ENCODE results near the gene GABRE. TPM values are rescaled to one million over a fixed set of nuclear protein-coding genes. Genes with fewer than 3 reads are reported as not detected.
A peak's percentile ranks its signal among the peaks of the same experiment; 100 is the strongest.

GABRE gene
- total and polyA plus RNA-seq, 2 of the 13 experiments (the other 11 are each of a cell fraction or from before 2014, with no cell fraction given): 12.2 to 66.2 TPM

- in situ Hi-C loops (cut with HindIII; ENCODE audit: extremely low pct_ligation_motif_present, low pct_unique_long_range_greater_than_20kb) (no loop called here), intact Hi-C loops (cut with micrococcal nuclease; ENCODE audit: unreplicated experiment) (no loop called here)
- Histone ChIP-seq H4K20me1 (ENCODE audit: insufficient read depth, low read length) (no peaks in the 10 kb centered on the region), H3K79me2 (ENCODE audit: insufficient read depth, low read length) (no peaks in the 10 kb centered on the region), H2AFZ (ENCODE audit: low read length) (no peak overlapping the region), H3K9me3 (ENCODE audit: low read length) (no peaks in the 10 kb centered on the region), H3K9ac (ENCODE audit: insufficient read depth, low read depth, low read length) (no peak overlapping the region), H3K4me3 (replicated peaks in 1 of 3; ENCODE audit: insufficient read depth in 1 of 3, low read depth in 2 of 3, low read length in 3 of 3) (no peak overlapping the region), H3K27me3 (ENCODE audit: control insufficient read depth in 1 of 2, insufficient read depth in 2 of 2, low read length in 2 of 2) (no peaks in the 10 kb centered on the region), H3K36me3 (replicated peaks in 1 of 2; ENCODE audit: control insufficient read depth in 1 of 2, insufficient read depth in 2 of 2, low read length in 2 of 2) (no peaks in the 10 kb centered on the region), H3K27ac (ENCODE audit: extremely low read length, insufficient read depth, low read length) (no peak overlapping the region), H3K4me1 (ENCODE audit: insufficient read depth, low read length) (peaks cover 46% of the 10 kb centered on the region), H3K4me2 (ENCODE audit: low read depth, low read length) (no peak overlapping the region)
- CTCF ChIA-PET (ENCODE audit: low intra/inter-chr PET ratio, low total read pairs): no interaction called here
- no peak for ATAC-seq
- POLR2A ChIA-PET: no interaction called here
- no peak for FAIRE-seq
- no peak for DNase-seq (ENCODE audit: low spot score)
- TF ChIP-seq ZNF354B (CRISPR knock-in tag; IDR thresholded peaks at IDR 0.05) (no peak), SRY (CRISPR knock-in tag; IDR thresholded peaks at IDR 0.05) (no peak)
- WGBS (ENCODE audit: low lambda C conversion rate): 98% methylated on average over 3 of the region's 3 CpGs
- BruUV-seq (replicated peaks): no TSS peak
These were observed 14.3 kb upstream of the GABRE start for GRCh38 chrX:151988706-151989299.

GRCh38 chrX:151987108-151987507, 12.6 kb upstream of the GABRE start:
- peak; percentile 23 for FAIRE-seq
- no TSS peak for BruUV-seq (replicated peaks)
- TF ChIP-seq ETV5 (CRISPR knock-in tag; IDR thresholded peaks at IDR 0.05; ENCODE audit: borderline replicate concordance): peak; percentile 35; the same call in 1 of the 2 replicates
- 0 out of 2 replicates have a peak, but pooled peaks have one; percentile 14 for TF ChIP-seq NCOA2 (CRISPR knock-in tag; IDR thresholded peaks at IDR 0.05)
- TF ChIP-seq ZBTB43 (CRISPR knock-in tag; conservative IDR thresholded peaks at IDR 0.05): no peak
- TF ChIP-seq TFDP2 (CRISPR knock-in tag; IDR thresholded peaks at IDR 0.05): no peak
- TF ChIP-seq BRCA1 (CRISPR knock-in tag; IDR thresholded peaks at IDR 0.05): no peak
- no peak for TF ChIP-seq ARNT (IDR thresholded peaks at IDR 0.05)
- TF ChIP-seq ZNF432 (CRISPR knock-in tag; IDR thresholded peaks at IDR 0.05; ENCODE audit: borderline replicate concordance): no peak
- TF ChIP-seq TAF15 (IDR thresholded peaks at IDR 0.05; ENCODE audit: low read depth, low read length, poor library complexity, severe bottlenecking): no peak
- TF ChIP-seq TCF7 (IDR thresholded peaks at IDR 0.05; ENCODE audit: low read depth): peak; percentile 49; the same call in 1 of the 2 replicates
- no peak for TF ChIP-seq ZNF225 (CRISPR knock-in tag; IDR thresholded peaks at IDR 0.05)
- TF ChIP-seq SOX13 (IDR thresholded peaks at IDR 0.05): no peak
- TF ChIP-seq SOX13 (CRISPR knock-in tag; conservative IDR thresholded peaks at IDR 0.05 in 1 of 2, IDR thresholded peaks at IDR 0.05 in 1 of 2): peak in 1 of 2 experiments; percentile 21; a peak in 1 of 4 replicates

More at GRCh38 chrX:151987108-151987507, 12.6 kb upstream of the GABRE start:
- no peak overlapping the region for H2AFZ ChIP-seq (ENCODE audit: low read length)
- no peaks in the 10 kb centered on the region for H3K9me3 ChIP-seq (ENCODE audit: low read length)
- peak; percentile 60 for DNase-seq (ENCODE audit: low spot score)
- in situ Hi-C loops (cut with HindIII; ENCODE audit: extremely low pct_ligation_motif_present, low pct_unique_long_range_greater_than_20kb): no loop called here
- no peak overlapping the region for H3K9ac ChIP-seq (ENCODE audit: insufficient read depth, low read depth, low read length)
- H3K4me3 ChIP-seq (replicated peaks in 1 of 3; ENCODE audit: insufficient read depth in 1 of 3, low read depth in 2 of 3, low read length in 3 of 3): no peak overlapping the region
- no peak for ATAC-seq
- peak overlapping the region; percentile 80 for H3K27ac ChIP-seq (ENCODE audit: extremely low read length, insufficient read depth, low read length)
- ChIA-PET CTCF (ENCODE audit: low intra/inter-chr PET ratio, low total read pairs) (no interaction called here), POLR2A (interaction anchor here (6.3 kb wide), 1 partner anchor 14 kb away, joined by 91 read pairs; the partner anchor contains the start of gene GABRE)
- no peaks in the 10 kb centered on the region for H3K36me3 ChIP-seq (replicated peaks in 1 of 2; ENCODE audit: control insufficient read depth in 1 of 2, insufficient read depth in 2 of 2, low read length in 2 of 2)
- H3K27me3 ChIP-seq (ENCODE audit: control insufficient read depth in 1 of 2, insufficient read depth in 2 of 2, low read length in 2 of 2): no peaks in the 10 kb centered on the region
- no peaks in the 10 kb centered on the region for H4K20me1 ChIP-seq (ENCODE audit: insufficient read depth, low read length)
- H3K4me1 ChIP-seq (ENCODE audit: insufficient read depth, low read length): peaks cover 61% of the 10 kb centered on the region
- no peaks in the 10 kb centered on the region for H3K79me2 ChIP-seq (ENCODE audit: insufficient read depth, low read length)
- 21% methylated on average over 4 of the region's 4 CpGs for WGBS (ENCODE audit: low lambda C conversion rate)
- peak overlapping the region; percentile 73 for H3K4me2 ChIP-seq (ENCODE audit: low read depth, low read length)
- intact Hi-C loops (cut with micrococcal nuclease; ENCODE audit: unreplicated experiment): no loop called here

All from HepG2 (cell line).